Measurements from ENCODE around the gene HNRNPF. TPM values are rescaled to one million over a fixed set of nuclear protein-coding genes. Genes with fewer than 3 reads are reported as not detected.

The HNRNPF gene
- total RNA-seq, 1 donor from 2014 or later, result 183 TPM

DNA sequence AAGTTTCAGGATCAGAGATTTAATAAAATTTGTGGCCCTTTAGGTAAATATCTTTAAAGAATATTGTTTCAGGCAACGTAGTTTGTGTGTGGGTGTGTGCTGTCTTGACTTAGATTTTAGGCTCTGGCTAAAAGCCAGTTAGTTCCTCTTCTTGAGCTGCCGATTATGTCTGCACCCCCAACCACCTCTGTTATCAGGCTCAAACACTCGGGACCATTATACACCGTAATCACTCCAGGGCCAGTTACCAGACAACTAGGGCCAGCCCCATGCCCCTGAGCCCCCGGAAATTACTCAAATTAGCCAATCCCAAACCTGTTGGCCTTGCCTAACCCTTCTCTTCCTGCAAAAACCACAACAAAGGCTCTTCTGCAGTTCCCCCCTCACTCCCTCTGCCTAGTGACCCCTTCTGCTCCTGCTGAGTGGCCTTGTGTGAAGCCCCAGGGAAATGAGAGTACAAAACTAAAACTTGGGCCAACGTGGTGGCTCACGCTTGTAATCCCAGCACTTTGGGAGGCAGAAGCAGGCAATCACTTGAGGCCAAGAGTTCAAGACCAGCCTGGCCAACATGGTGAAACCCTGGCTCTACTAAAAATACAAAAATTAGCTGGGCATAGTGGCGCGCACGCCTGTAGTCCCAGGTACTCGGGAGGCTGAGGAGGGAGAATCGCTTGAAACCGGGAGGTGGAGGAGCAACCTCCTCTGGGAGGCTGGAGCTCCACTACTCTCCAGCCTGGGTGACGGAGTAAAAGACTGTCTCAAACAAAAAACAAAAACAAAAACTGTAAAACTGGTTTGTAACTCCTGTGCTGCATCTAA lies 9.2 kb upstream of the HNRNPF start:
- H3K27ac ChIP-seq, result peak overlapping the region; percentile 66
- intact Hi-C loops (cut with DNase I), result no loop called here
- ATAC-seq (no peak), DNase-seq (no peak)
- H3K27me3 ChIP-seq, result no peaks in the 10 kb centered on the region
- H3K36me3 ChIP-seq, result no peaks in the 10 kb centered on the region
- H3K4me3 ChIP-seq, result no peak overlapping the region
- no peak for TF ChIP-seq CTCF (IDR thresholded peaks at IDR 0.05)
- H3K4me1 ChIP-seq, result peaks cover 8% of the 10 kb centered on the region
- no peaks in the 10 kb centered on the region for H3K9me3 ChIP-seq

DNA sequence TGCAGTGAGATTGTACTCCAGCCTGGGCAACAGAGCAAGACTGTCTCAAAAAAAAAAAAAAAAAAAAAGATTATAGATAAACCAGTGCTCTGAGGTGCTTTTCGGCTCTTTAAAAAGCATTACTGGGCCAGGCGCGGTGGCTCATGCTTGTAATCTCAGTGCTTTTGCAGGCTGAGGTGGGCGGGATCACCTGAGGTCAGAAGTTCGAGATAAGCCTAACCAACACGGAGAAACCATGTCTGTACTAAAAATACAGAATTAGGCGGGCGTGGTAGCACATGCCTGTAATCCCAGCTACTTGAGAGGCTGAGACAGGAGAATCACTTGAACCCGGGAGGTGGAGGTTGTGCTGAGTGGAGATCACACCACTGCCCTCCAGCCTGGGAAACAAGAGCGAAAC lies 6.6 kb upstream of the HNRNPF start:
- no peak for TF ChIP-seq CTCF (IDR thresholded peaks at IDR 0.05)
- no peak overlapping the region for H3K27ac ChIP-seq
- no peaks in the 10 kb centered on the region for H3K36me3 ChIP-seq
- DNase-seq (no peak), ATAC-seq (no peak)
- H3K27me3 ChIP-seq, result no peaks in the 10 kb centered on the region
- no peak overlapping the region for H3K4me3 ChIP-seq
- intact Hi-C loops (cut with DNase I), result no loop called here
- H3K4me1 ChIP-seq, result peaks cover 5% of the 10 kb centered on the region
- no peaks in the 10 kb centered on the region for H3K9me3 ChIP-seq

- Histone ChIP-seq H3K27ac (no peak overlapping the region), H3K36me3 (no peaks in the 10 kb centered on the region), H3K9me3 (no peaks in the 10 kb centered on the region), H3K4me3 (no peak overlapping the region), H3K4me1 (no peaks in the 10 kb centered on the region), H3K27me3 (no peaks in the 10 kb centered on the region)
- no peak for DNase-seq
- no peak for TF ChIP-seq CTCF (IDR thresholded peaks at IDR 0.05)
- no peak for ATAC-seq
- intact Hi-C loops (cut with DNase I), result no loop called here
These were observed 2.5 kb upstream of the HNRNPF start for GRCh38 chr10:43411536-43411935.

GRCh38 chr10:43410345-43410744 lies 1.4 kb upstream of the HNRNPF start:
- intact Hi-C loops (cut with DNase I), result no loop called here
- H3K9me3 ChIP-seq, result no peaks in the 10 kb centered on the region
- no peak for TF ChIP-seq CTCF (IDR thresholded peaks at IDR 0.05)
- peak overlapping the region; percentile 99 for H3K27ac ChIP-seq
- H3K4me1 ChIP-seq, result peaks cover 12% of the 10 kb centered on the region
- no peaks in the 10 kb centered on the region for H3K27me3 ChIP-seq
- no peaks in the 10 kb centered on the region for H3K36me3 ChIP-seq
- ATAC-seq (no peak), DNase-seq (no peak)
- no peak overlapping the region for H3K4me3 ChIP-seq

GRCh38 chr10:43409385-43410109 lies 561 bp upstream of the HNRNPF start:
- TF ChIP-seq CTCF (IDR thresholded peaks at IDR 0.05), result peak; percentile 11
- intact Hi-C loops (cut with DNase I), result no loop called here
- H3K9me3 ChIP-seq, result no peaks in the 10 kb centered on the region
- H3K4me1 ChIP-seq, result peaks cover 20% of the 10 kb centered on the region
- no peaks in the 10 kb centered on the region for H3K36me3 ChIP-seq
- peak overlapping the region; percentile 99 for H3K27ac ChIP-seq
- peak overlapping the region; percentile 91 for H3K4me3 ChIP-seq
- H3K27me3 ChIP-seq, result no peaks in the 10 kb centered on the region
- DNase-seq (peak; percentile 84), ATAC-seq (no peak)

All from upper lobe of right lung (tissue), 1 donor.